ENCODE measurements around the gene GID8. TPM values are rescaled to one million over a fixed set of nuclear protein-coding genes. Genes with fewer than 3 reads are reported as not detected.

GID8 gene
- total RNA-seq, 4 donors from 2014 or later, result 16.4 to 48.6 (median 40.0) TPM

GRCh38 chr20:62991863-62992262, 53.9 kb downstream of the GID8 start:
- H3K9me3 ChIP-seq, result no peaks in the 10 kb centered on the region
- no peaks in the 10 kb centered on the region for H3K27me3 ChIP-seq
- H3K36me3 ChIP-seq, result no peaks in the 10 kb centered on the region
- no peak overlapping the region for H3K27ac ChIP-seq
- intact Hi-C loops (cut with DNase I; ENCODE audit: low total_unique reads), result no loop called here
- TF ChIP-seq POLR2A (IDR thresholded peaks at IDR 0.05), result no peak
- TF ChIP-seq CTCF (IDR thresholded peaks at IDR 0.05), result no peak
- no peak overlapping the region for H3K4me3 ChIP-seq
- no peak for DNase-seq
- H3K4me1 ChIP-seq, result no peaks in the 10 kb centered on the region

GRCh38 chr20:62993856-62994494, 56.0 kb downstream of the GID8 start:
- H3K36me3 ChIP-seq, result no peaks in the 10 kb centered on the region
- TF ChIP-seq CTCF (IDR thresholded peaks at IDR 0.05) (no peak), POLR2A (IDR thresholded peaks at IDR 0.05) (no peak)
- H3K9me3 ChIP-seq, result no peaks in the 10 kb centered on the region
- H3K27ac ChIP-seq, result no peak overlapping the region
- DNase-seq, result no peak
- no peak overlapping the region for H3K4me3 ChIP-seq
- intact Hi-C loops (cut with DNase I; ENCODE audit: low total_unique reads), result no loop called here
- H3K4me1 ChIP-seq, result no peaks in the 10 kb centered on the region
- peaks cover 0 to 8% of the 10 kb centered on the region in 2 donors for H3K27me3 ChIP-seq

- Histone ChIP-seq H3K9me3 (no peaks in the 10 kb centered on the region), H3K27ac (no peak overlapping the region), H3K4me1 (no peaks in the 10 kb centered on the region), H3K27me3 (peaks cover 0 to 12% of the 10 kb centered on the region in 2 donors), H3K36me3 (no peaks in the 10 kb centered on the region), H3K4me3 (no peak overlapping the region)
- intact Hi-C loops (cut with DNase I; ENCODE audit: low total_unique reads), result no loop called here
- TF ChIP-seq CTCF (IDR thresholded peaks at IDR 0.05) (no peak), POLR2A (IDR thresholded peaks at IDR 0.05) (no peak)
- DNase-seq, result no peak
These were observed 56.9 kb downstream of the GID8 start for GRCh38 chr20:62994869-62995281.

- Histone ChIP-seq H3K27ac (no peak overlapping the region), H3K4me3 (no peak overlapping the region), H3K27me3 (peaks cover 0 to 15% of the 10 kb centered on the region in 2 donors), H3K4me1 (no peaks in the 10 kb centered on the region), H3K9me3 (no peaks in the 10 kb centered on the region), H3K36me3 (no peaks in the 10 kb centered on the region)
- TF ChIP-seq CTCF (IDR thresholded peaks at IDR 0.05) (no peak), POLR2A (IDR thresholded peaks at IDR 0.05) (no peak)
- no peak for DNase-seq
- intact Hi-C loops (cut with DNase I; ENCODE audit: low total_unique reads), result no loop called here
These were observed 57.5 kb downstream of the GID8 start for GRCh38 chr20:62995481-62995880.

- peaks cover 0 to 15% of the 10 kb centered on the region in 2 donors for H3K27me3 ChIP-seq
- intact Hi-C loops (cut with DNase I; ENCODE audit: low total_unique reads), result no loop called here
These were observed 58.1 kb downstream of the GID8 start for GRCh38 chr20:62995898-62996595.

More at GRCh38 chr20:62995898-62996595, 58.1 kb downstream of the GID8 start:
- no peak overlapping the region for H3K4me3 ChIP-seq
- H3K27ac ChIP-seq, result no peak overlapping the region
- no peaks in the 10 kb centered on the region for H3K9me3 ChIP-seq
- no peak for TF ChIP-seq CTCF (IDR thresholded peaks at IDR 0.05)
- no peaks in the 10 kb centered on the region for H3K36me3 ChIP-seq
- DNase-seq, result no peak
- no peaks in the 10 kb centered on the region for H3K4me1 ChIP-seq

Data from uterus (tissue), 4 donors.